Activated CD8-positive, alpha-beta memory T cell treated with anti-CD3 and anti-CD28 coated beads, Interleukin-2, amount 50 U/mL, for 4 hours (primary cell): ENCODE data around the gene INMT.

ENCODE experiments used
- DNase-seq: peaks from one replicate; pipeline ENCODE4 v3.0.0-alpha.2; 2020

The INMT gene

GRCh38 chr7:30729642-30730041 lies 22.3 kb upstream of the INMT start:
- DNase-seq, result no peak

- no peak for DNase-seq
Measured at GRCh38 chr7:30730097-30730496, 21.8 kb upstream of the INMT start.

- no peak for DNase-seq
Measured at GRCh38 chr7:30730996-30731395, 20.9 kb upstream of the INMT start.

GRCh38 chr7:30731581-30731980 lies 20.4 kb upstream of the INMT start:
- no peak for DNase-seq

- no peak for DNase-seq
Measured at GRCh38 chr7:30732606-30733005, 19.3 kb upstream of the INMT start.

GRCh38 chr7:30733216-30733615 lies 18.7 kb upstream of the INMT start:
- DNase-seq, result no peak

- no peak for DNase-seq
Measured at GRCh38 chr7:30733691-30734090, 18.2 kb upstream of the INMT start.

GRCh38 chr7:30734497-30734896 lies 17.4 kb upstream of the INMT start:
- DNase-seq, result no peak

- DNase-seq, result no peak
Measured at GRCh38 chr7:30735631-30736030, 16.3 kb upstream of the INMT start.

- DNase-seq, result no peak
Measured at GRCh38 chr7:30736291-30736690, 15.6 kb upstream of the INMT start.

GRCh38 chr7:30738026-30738915 lies 13.7 kb upstream of the INMT start:
- DNase-seq, result no peak

GRCh38 chr7:30739691-30740090 lies 12.2 kb upstream of the INMT start:
- no peak for DNase-seq

- DNase-seq, result peak; percentile 76
Measured at GRCh38 chr7:30740417-30741181, 11.3 kb upstream of the INMT start.

- no peak for DNase-seq
Measured at GRCh38 chr7:30741289-30741688, 10.6 kb upstream of the INMT start.

- no peak for DNase-seq
Measured at GRCh38 chr7:30743371-30744074, 8.4 kb upstream of the INMT start.

GRCh38 chr7:30744075-30744417 lies 7.9 kb upstream of the INMT start:
- DNase-seq, result no peak

- DNase-seq, result no peak
Measured at GRCh38 chr7:30745261-30745941, 6.5 kb upstream of the INMT start.

GRCh38 chr7:30750010-30750409 lies 1.9 kb upstream of the INMT start:
- no peak for DNase-seq

GRCh38 chr7:30750683-30751650 lies 968 bp upstream of the INMT start:
- no peak for DNase-seq

- no peak for DNase-seq
Measured at GRCh38 chr7:30752484-30752883, 549 bp downstream of the INMT start.

- DNase-seq, result no peak
Measured at GRCh38 chr7:30752979-30753378, 1.0 kb downstream of the INMT start.
